Activated effector memory CD4-positive, alpha-beta T cell treated with anti-CD3 and anti-CD28 coated beads, Interleukin-2, amount 50 U/mL, for 16 hours (primary cell): Measurements from ENCODE around the gene MDFIC.

Source experiments
- DNase-seq: peaks from one replicate; pipeline ENCODE4 v3.0.0-alpha.2; 2020

MDFIC gene

GRCh38 chr7:114957444-114957843 lies 35.5 kb downstream of the MDFIC start:
- DNase-seq, result no peak

- no peak for DNase-seq
These were observed 38.0 kb downstream of the MDFIC start for GRCh38 chr7:114959931-114960330.

GRCh38 chr7:114962441-114962840 lies 40.5 kb downstream of the MDFIC start:
- DNase-seq, result no peak

- DNase-seq, result no peak
These were observed 44.3 kb downstream of the MDFIC start for GRCh38 chr7:114966156-114966555.

GRCh38 chr7:114969096-114969495 lies 47.2 kb downstream of the MDFIC start:
- DNase-seq, result no peak

- no peak for DNase-seq
These were observed 48.4 kb downstream of the MDFIC start for GRCh38 chr7:114970308-114970707.

- DNase-seq, result no peak
These were observed 48.8 kb downstream of the MDFIC start for GRCh38 chr7:114970732-114971131.

- DNase-seq, result no peak
These were observed 50.7 kb downstream of the MDFIC start for GRCh38 chr7:114972567-114972966.

- no peak for DNase-seq
These were observed 51.3 kb downstream of the MDFIC start for GRCh38 chr7:114973147-114973546.

- no peak for DNase-seq
These were observed 53.5 kb downstream of the MDFIC start for GRCh38 chr7:114975401-114975800.

- no peak for DNase-seq
These were observed 54.8 kb downstream of the MDFIC start for GRCh38 chr7:114976666-114977065.

- no peak for DNase-seq
These were observed 55.4 kb downstream of the MDFIC start for GRCh38 chr7:114977277-114977676.

- DNase-seq, result no peak
These were observed 57.5 kb downstream of the MDFIC start for GRCh38 chr7:114979388-114979787.

- DNase-seq, result no peak
These were observed 58.1 kb downstream of the MDFIC start for GRCh38 chr7:114979803-114980507.

- DNase-seq, result no peak
These were observed 59.4 kb downstream of the MDFIC start for GRCh38 chr7:114981323-114981722.

GRCh38 chr7:114985116-114985715 lies 63.3 kb downstream of the MDFIC start:
- no peak for DNase-seq

GRCh38 chr7:114986190-114987180 lies 64.6 kb downstream of the MDFIC start:
- no peak for DNase-seq

- no peak for DNase-seq
These were observed 66.1 kb downstream of the MDFIC start for GRCh38 chr7:114988026-114988425.

GRCh38 chr7:114988755-114989375 lies 67.0 kb downstream of the MDFIC start:
- no peak for DNase-seq

- DNase-seq, result no peak
These were observed 67.6 kb downstream of the MDFIC start for GRCh38 chr7:114989531-114989930.

GRCh38 chr7:114997487-114998404 lies 75.9 kb downstream of the MDFIC start:
- DNase-seq, result no peak

GRCh38 chr7:115004121-115004520 lies 82.2 kb downstream of the MDFIC start:
- DNase-seq, result no peak
